ENCODE data around the gene SRCIN1.

SRCIN1 gene

GRCh38 chr17:38617967-38618760 is 12.4 kb upstream of the SRCIN1 start:
- DNase-seq (ENCODE audit: low spot score), result no peak

DNA sequence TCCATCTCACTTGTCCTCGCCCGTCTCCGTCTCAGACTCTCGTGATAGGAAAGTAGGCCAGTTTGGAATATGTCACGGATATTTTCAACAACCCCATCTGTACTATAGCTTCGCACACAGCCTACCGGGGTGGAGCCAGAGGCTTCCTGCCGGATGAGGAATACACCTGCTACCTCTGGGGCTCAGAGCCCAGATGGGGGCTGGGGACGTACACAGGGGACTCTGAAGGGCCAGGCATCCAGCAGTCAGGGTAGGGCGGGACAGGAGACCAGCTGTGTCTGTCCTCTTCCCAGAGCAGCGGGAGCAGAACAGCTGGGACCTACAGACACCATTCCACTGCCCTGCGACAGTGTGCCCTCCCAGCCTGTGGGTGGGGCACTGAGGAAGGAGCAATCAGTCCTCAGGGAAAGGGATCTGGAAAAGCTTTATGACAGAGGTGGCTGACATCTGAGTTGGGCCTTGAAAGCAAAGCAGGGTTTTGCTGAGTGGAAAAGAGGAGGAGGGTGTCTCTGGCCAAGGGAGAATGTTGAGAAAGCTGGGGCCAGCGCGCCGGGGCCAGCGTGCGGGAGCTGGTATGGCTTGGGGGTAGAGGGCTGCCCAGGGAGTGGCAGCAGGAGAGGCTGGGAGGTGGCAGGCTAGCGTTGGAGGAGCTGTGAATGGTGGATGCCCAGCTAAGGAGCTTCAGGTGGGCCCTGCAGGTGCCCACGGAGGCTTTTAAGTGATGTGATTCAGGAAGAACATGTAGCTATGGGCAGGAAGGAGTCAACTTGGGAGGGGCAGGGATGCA is 11.5 kb upstream of the SRCIN1 start:
- DNase-seq (ENCODE audit: low spot score), result no peak

- no peak for DNase-seq (ENCODE audit: low spot score)
Observed at GRCh38 chr17:38616361-38616760, 10.6 kb upstream of the SRCIN1 start.

DNA sequence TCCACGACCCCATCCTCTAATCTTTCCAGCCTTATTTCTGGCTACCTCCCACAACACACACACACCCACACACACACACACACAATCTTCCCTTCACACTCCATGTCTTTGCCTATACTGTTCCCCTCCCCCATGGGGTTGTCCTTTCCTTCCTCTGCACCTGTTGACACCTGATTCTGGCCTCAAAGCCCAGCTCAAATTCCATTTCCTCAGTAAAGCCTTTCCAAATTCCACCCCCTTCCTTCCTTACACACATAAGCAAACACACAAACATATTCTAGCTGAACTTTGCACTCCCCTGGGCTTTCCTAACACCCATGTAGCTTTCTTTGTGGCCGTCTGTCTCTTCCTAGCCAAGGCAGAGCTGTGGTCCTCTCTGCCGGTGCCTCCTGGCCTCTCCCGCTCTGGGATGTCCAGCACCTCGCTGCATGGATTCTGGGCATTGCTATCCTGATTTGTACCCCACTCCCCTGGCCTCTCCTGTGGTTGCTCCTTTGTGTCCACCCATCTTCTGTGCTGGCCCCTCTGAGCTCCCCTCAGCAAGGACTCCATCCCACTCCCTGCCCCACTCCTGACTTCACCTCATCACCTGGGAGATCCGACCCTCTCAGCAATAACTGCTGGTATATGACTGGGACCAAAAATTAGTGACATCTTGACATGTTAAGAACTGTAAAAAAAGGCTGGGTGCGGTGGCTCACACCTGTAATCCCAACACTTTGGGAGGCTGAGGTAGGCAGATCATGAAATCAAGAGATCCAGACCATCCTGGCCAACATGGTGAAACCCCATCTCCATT is 8.4 kb upstream of the SRCIN1 start:
- no peak for DNase-seq (ENCODE audit: low spot score)

DNA sequence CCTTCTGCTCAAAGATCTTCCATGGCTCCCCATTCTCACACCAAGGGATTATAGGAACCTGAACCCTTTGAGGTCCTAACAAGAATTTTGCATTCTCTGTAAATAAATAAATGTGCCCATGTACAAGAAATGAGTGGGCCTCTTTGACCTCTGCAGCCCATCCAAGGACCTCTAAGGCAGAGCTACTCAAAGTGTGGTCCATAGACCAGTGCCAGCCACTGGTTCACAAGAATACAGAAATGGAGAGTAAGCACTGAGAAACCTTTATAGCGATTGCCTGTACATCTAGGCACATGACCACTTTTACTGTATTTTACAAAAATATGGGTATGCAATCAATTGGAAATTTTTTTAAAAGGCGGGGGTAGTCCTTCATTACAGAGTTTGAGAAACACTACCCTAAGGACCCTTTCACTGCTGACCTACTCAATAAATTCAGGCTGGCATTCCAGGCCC is 7.8 kb upstream of the SRCIN1 start:
- no peak for DNase-seq (ENCODE audit: low spot score)

DNA sequence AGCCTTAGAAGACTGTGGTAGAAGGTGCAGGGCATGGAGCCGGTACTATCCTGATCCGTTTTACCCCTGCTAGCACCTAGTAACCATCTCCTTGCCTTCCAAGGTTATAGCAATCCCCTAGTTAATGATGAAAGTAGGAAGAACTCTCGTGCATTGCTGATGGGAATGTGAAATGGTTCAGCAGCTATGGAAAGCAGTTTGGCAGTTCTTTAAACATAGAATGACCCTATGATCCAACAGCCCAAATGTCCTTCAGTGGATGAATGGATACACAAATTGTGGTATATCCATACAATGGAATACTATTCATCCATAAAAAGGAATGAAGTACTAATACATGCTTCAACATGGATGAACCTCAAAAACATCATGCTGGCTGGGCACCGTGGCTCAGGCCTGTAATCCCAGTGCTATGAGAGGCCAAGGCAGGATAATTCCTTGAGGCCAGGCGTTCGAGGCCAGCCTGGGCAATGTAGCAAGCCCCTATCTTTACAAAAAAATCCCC is 6.2 kb upstream of the SRCIN1 start:
- DNase-seq (ENCODE audit: low spot score), result no peak

DNA sequence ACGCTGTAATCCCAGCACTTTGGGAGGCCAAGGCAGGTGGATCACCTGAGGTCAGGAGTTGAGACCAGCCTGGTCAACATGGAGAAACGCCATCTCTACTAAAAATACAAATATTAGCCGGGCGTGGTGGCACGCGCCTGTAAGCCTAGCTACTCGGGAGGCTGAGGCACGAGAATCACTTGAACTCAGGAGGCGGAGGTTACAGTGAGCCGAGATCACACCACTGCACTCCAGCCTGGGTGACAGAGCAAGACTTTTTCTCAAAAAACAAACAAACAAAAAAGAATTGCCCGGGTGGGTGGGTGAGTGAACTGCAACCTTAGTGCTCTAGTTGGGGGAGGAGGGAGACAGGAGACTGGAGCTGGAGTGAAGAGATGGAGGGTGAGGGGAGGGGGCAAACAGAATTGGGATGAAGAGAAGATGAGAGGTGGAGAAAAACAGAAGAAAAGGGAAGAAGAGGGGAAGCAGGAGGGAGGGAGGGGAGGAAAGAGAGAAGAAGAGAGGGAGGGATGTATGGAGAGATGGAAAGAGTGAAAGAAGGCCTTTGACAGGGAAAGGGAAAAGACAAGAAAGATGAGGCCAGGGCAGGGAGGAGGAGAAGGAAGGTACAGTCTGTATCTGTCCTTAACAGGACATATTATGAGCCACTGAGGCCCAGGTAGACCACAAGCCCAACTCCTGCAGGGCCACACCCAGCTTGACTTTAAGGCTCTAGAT is 5.5 kb upstream of the SRCIN1 start:
- no peak for DNase-seq (ENCODE audit: low spot score)

DNA sequence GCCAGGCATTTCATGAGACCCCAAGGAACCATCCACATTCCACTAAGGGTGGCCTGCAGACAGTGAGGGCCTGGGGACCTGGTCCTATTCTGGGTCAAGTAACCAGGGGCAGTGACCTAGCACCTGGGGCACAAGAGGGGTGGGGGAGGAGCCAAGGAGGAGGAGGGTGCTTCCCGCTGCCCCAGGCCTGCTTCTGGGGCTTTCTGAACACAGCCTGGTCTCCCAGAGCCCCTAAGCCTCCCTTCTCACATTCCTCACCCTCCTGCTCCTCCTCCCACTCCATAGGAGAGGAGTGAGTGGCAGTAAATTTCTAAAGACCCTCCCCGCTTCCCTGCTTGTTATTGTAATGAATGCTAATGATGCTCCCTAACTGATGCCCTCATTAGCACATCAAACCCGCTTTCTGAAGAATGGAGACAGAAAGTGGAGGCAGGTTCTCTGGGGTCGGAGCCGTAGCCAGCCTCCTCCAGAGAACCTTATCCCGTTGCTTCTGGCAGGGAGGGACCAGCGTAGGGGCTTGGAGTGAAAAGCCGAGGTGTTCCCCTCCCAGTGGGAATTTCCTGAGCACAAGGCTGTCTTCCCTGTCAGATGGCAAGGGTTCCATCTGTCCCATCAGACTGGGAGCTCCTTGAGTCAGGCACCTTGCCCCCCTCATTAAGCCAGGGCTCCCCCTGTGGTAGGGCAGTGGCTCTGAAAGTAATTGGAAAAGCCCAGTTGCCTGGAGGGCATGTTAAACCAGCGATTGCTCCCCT is 3.7 kb upstream of the SRCIN1 start:
- DNase-seq (ENCODE audit: low spot score), result no peak

DNA sequence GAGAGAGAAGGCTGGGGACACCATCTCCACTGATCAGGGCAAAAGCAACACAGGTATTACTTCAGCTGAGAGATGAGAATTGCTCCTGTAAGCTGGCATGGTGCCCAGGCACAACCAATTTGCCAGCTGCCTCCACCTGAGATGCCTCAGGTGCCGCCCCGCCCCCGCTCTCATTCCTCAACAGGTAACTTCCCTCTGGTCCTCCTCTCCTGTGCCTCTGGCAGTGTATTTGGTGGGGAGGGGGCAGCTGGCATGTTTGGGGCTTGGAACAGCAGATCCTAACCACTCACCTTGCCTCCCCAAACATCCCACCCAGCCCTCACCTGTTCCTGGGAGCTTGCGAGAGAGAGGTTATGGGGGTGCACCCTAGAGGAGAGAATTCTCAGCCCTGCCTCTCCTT is 2.9 kb upstream of the SRCIN1 start:
- DNase-seq (ENCODE audit: low spot score), result no peak

DNA sequence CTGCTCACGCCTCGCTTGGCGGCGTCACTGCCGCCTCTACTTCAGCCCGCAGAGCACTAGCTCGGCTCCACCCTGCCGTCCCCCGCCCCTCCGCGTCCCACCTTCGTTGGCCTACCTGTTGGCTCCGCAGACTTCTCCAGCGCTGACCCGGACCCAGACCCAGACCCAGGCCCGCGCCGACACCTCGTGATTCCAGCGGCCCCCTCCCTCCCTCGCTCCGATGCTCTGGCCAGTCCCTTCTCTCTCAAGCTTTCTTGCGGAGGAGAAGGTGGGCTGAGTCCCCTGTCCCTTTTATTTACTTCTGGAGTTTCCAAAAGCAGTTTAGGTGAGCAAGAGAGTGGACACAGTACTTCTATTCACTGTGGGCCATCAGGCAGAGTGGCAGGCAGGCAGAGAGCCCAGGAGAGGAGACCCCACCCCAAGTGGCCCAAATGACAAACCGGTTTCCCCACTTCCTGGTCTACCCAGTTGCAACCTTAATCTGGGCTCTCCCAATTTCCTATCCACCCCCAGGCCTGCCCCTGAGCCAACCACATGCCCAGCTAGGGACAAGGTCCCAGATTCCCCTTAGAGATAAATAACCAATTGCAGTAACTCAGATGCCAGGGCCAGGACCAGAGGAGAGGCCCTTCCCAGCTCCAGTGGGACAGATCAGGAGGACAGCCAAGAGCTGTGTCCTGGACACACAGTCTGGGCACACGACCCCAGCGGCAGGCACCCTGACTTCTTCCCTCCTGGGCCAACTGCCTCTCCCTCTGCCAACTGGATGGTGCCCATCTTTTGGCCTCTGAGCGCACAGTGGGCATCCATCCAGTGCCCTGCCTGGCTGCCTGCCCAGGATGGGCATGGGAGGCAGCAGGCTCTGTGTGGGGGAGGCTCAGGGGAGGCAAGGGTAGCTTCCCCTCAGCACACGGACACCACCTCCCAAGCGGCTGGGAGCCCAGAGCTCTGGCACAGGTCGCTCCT is 1.2 kb upstream of the SRCIN1 start:
- DNase-seq (ENCODE audit: low spot score), result no peak

- no peak for DNase-seq (ENCODE audit: low spot score)
Observed at GRCh38 chr17:38605411-38605840, 326 bp downstream of the SRCIN1 start.

DNA sequence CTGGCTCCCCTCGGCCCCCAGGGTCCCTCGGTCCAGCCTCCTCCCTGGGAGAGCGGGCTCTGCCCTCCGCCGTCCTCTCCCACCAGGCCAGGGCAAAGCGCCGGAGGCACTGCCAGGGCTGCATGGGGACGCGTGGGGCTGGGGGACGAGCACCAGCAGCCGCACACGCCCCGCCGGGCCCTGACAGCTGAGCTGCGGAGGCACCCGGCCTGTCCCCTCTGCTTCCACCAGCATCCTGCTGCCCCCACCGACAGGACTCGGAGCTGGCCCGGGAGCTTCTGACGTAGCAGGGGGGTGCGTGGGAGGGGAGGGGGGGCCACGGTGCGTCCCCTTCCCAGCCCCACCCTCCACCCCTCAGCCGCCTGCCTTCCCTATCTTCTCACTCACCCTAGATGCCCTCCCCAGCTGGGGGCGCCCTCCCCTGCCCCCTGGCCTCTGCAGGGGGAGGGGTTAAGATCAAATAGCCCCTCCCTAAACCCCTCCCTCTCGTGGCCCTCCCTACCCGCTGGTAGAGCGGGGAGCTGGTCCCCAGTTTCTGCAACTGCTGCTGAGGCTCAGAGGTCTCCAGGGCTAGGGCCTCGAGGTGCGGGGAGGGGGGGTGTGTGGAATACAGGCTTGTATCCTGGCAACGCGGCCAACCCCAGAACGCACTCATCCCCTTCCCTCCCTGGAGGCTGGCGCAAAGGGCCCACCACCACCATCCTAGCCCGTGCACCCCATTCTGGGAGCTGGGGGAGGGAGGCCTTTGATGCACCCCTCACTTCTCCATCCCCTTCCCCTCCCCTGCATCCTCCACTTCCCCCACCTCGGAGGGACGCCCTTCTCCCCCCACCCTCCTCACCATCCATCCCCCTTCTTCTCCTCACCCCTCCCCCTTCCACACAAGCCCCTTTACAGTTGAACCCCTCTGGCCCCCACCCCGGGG is 1.0 kb downstream of the SRCIN1 start:
- no peak for DNase-seq (ENCODE audit: low spot score)

DNA sequence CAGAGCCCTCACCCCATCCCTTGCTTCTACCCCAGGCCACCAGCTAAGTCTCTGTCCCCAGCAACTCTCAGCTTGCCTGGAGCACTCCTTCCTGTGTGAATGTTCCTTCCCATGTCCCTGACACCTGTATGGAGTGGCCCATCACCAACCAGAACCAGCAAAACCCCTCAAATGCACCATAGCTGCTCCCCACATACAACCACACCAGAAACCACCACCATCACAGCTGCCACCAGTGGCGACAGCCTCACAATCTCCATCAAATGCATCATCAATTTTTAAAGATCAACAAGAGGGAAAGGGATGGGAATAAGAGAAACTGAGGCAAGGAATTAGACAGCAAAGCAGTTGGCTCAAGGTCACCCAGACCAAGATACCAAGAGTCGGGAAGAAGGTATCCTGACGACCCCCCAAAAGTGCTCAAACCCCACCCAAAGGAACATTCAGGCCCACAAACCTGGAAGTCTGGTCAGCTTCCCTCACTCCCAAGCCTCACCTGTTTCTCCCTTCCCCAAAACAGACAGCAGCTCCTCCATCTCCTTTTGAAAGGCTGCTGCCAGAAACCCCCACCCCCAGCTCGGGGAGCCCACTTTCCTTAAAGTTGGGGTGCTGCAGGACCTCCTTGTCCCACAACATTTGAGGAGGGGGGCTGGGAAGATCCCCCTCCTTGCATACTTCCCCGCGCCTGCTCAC is 1.8 kb downstream of the SRCIN1 start:
- DNase-seq (ENCODE audit: low spot score), result no peak

- no peak for DNase-seq (ENCODE audit: low spot score)
Observed at GRCh38 chr17:38602956-38603785, 2.6 kb downstream of the SRCIN1 start.

DNA sequence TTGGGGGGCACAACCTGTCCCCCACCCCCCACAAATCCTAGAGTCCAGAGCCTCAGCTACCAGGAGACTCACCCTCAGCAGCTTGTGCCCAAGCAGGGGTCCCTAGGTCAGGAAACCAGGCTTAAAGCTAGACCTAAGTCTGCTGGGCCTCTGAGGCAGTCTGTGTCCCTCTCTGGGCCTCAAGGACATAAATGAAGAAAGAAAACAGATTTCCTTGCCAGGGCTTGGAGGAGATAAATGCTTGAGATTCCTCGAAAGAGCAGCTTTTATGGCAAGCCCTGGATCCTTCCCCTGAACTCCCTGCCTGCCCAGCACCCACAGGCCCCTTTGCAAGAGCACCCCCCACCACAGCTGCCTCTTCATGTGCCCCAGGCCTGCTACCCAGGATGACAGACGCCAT is 3.3 kb downstream of the SRCIN1 start:
- DNase-seq (ENCODE audit: low spot score), result no peak

DNA sequence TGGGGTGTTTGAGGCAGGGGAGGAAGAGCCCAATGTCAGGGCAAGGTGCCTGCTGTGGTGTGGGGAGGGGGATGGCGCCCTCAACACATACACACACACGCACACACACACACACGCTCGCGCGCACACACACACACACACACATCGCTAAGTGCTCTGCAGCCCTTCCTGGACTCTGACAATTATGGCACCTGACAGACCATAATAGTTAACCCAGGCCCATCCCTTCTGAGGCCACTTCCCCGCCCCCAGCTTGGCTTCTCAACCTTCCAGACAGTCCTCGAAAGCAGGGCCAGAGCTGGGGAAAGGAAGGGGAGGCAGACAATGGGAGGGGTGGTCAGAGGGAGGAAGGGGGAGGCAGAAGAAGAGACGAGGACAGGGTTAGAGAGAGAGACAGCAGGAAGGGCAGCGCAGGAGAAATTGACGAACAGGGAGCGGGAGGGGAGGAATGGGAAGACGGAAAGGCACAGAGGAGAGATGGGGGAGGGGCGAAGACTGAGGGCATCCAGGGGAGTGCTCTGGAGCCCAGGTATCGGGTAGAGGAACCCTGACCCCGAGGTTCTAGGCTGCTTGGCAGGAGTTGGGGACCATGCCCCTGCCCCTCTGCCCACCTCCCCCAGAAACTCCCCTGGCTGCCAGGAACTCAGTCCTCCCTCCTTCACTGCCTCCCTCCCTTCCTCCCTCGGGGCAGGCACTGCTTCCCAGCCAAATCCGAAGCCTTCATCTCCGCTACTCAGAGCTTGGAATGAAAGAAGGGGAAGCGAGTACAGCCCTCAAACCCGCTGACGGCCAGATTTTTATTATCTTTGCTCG is 4.0 kb downstream of the SRCIN1 start:
- no peak for DNase-seq (ENCODE audit: low spot score)
